NCI-H1105 (cell line): ENCODE results near the gene PHLDA1.

Source experiments
- DNase-seq: peaks from one replicate; lab custom pipeline; 2025; lab: John Stamatoyannopoulos, UW

PHLDA1 gene

GRCh38 chr12:76037130-76038103 lies 5.8 kb upstream of the PHLDA1 start:
- peak; percentile 72 for DNase-seq

GRCh38 chr12:76035045-76035444 lies 3.5 kb upstream of the PHLDA1 start:
- no peak for DNase-seq

GRCh38 chr12:76033081-76034011 lies 1.8 kb upstream of the PHLDA1 start:
- no peak for DNase-seq

DNA sequence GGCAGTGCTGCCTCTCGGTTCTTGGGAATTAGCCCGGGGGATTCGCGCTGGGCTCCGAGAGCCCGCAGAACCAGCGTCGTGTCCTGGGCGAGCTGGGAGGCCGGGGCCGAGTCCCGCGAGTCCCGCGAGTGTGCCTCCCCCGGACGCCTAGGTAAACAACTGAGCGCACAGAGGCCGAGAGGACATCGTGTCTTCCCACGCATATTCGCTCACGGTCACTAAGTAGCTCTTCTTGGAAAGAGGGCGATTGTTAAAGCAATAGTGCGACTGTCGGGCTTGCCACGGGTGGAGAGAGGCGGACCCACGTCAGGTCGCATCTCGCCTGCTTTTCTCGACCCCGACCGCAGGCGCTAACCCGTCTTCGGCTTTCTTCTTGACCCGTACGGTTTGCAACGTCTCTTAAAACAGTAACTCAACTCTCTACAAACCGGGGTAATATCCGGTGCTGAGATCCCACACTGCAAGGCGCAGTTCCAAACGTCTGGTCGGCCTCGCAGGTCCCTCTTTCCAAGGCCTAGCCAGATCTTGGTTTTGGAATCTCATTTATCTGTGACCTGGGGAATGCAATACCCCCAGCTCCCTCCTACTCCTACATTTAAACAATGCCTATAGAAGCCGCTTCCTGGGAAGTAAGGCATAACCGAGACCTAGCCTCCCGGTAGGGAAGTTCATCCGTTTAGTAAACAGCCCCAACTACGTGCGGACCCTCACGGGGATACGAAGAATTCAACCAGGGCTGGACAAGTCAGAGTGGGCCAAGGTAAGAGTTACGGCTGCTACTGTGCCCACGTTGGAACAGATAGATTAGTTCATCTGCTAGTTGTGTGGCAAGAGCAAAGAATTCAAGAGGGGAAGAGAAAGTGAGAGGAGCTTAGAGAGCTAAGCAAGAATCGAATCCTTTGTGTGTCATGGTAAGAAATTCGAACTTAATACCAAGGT lies 736 bp upstream of the PHLDA1 start:
- no peak for DNase-seq

GRCh38 chr12:76031081-76031413 lies 529 bp downstream of the PHLDA1 start:
- no peak for DNase-seq

GRCh38 chr12:76030341-76031080 lies 1.1 kb downstream of the PHLDA1 start:
- DNase-seq = peak; percentile 18

GRCh38 chr12:76029982-76030340 lies 1.6 kb downstream of the PHLDA1 start:
- DNase-seq = no peak

DNA sequence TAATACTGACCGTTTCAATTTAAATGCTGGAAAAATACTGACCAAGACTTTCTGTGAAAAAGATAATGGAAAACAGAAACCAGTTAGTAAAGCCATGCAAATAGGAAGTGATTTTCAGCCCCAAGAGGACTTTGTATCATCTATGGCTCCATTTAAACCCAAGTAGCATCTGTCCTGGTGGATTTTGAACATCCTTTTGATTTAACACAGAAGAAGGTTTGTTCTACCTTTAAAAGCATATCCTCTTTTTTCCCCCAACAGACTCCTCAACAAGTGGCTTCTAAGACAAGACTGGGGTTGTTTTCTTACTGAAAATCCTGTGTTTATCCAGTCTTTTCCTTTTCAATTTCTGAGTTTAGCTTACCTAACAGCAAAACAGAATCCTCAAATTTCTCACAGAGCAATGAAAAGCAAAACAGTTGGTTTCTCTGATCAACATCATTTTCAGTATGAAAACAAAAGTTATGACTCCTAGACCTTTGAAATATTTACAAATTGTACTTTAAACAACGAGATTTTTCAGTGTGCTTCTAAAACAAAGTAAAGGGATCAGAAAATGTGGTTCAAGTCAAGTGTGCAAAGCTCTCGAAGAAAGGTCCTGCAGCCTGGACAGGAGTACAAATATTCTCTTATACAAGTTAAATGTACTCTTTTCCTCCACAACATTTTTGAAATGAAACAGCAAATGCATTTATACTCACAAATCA lies 2.9 kb downstream of the PHLDA1 start:
- DNase-seq = no peak

GRCh38 chr12:76026643-76027063 lies 4.9 kb downstream of the PHLDA1 start:
- no peak for DNase-seq

GRCh38 chr12:76025601-76026575 lies 5.7 kb downstream of the PHLDA1 start:
- no peak for DNase-seq

DNA sequence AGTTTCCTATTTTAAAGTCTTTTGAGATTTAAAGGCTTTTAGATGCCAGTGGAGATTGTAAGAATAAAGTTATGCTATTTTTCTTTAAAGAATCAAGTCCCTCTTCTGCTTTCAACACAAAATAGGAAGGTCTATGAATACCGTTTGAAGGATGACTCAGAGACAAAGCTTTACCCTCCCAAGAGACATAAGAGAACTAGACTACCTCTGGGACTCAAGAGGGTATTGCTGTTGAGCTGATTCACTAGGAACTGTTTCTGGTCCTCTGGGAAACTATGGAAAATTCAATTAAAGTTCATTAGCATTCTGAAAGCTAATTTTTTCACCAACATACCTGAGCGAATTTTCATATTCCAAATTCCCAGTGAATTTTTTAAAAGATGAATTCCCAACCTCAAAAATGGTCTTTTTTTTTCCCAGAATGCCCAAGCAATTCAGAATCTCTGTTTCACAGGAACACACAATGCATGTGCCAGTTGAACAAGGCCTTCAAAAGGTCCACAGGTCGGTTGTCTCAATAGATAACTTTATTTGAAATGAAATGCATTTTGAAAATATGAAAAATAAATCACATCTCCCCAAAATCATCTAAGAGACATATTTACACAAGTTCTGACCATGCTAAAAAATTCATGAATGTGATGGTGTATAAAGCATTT lies 6.5 kb downstream of the PHLDA1 start:
- DNase-seq = no peak

GRCh38 chr12:76024102-76024781 lies 7.3 kb downstream of the PHLDA1 start:
- no peak for DNase-seq

GRCh38 chr12:76023069-76023690 lies 8.4 kb downstream of the PHLDA1 start:
- DNase-seq = no peak

- DNase-seq = no peak
Measured at GRCh38 chr12:76022506-76022905, 9.1 kb downstream of the PHLDA1 start.

DNA sequence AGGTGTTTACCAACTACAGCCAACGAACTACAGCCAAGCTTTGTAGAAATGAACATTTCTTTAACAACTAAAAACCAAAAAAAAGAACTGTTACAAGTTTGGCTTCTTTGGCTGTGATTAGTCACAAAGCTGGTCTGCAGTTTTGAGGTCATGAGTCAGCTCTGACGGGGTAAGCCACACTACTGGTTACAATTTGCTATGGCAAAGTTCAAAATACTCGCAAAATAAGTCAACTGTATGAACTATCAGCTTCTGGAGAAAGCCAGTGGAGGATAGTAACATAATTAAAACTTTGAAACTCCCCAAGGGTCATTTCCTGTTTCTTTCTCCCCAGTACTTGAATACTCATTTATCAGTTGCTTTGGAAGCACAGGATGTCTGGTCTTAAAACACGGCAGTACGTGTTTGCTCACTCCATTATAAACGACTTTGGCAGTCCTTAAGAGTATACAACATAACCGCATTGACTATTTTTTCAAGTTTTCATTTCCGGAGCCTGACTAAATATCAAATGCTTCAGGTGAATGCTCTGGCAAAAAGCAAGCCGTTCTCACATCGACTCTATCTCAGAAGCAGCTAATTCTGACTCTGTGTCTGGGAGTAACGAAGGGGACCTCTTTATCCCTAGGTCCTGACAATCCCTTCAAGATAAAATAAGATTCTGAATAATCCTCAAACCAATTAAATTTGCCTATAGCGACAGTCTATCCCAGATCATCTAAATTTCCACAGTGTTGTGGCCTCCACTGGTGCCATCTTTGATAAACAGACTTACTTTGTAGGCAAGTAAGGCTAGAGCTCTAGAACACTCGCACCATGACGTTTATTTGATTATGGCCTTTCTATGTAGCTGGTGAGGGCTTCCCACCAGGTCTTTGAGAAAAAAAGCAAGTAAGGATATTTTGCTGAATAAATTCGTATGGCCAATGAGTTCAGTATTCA lies 10.6 kb downstream of the PHLDA1 start:
- no peak for DNase-seq

DNA sequence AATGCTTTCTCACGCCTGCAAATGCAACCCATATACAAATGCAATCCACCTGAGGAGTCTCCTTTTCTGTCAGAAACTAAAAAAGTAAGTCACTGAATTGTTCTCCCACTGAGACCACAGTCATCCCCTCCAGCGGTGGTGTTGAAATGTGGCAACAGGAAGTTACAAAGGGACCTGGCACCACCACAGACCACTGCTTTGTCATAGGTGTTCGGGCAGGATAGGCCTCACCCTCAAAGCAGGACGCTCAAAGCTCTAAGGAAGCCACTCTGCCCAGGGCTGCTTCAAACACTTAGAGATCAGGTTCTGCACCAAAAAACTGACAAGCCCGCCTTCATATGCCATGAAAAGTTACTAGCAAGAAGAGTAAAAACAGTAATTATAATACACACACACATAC lies 11.3 kb downstream of the PHLDA1 start:
- no peak for DNase-seq
